Mesodermal cell (in vitro differentiated cells): ENCODE results near the gene ARPC5L. TPM values are rescaled to one million over a fixed set of nuclear protein-coding genes. Genes with fewer than 3 reads are reported as not detected.

Experiments
- H3K27ac ChIP-seq: 2 replicates; pipeline ENCODE4 v1.7.0; 2013; ENCODE audit warnings: mild to moderate bottlenecking, low read depth, low read length, moderate library complexity; ENCODE audit not compliant: severe bottlenecking
- H3K36me3 ChIP-seq: 2 replicates; pipeline ENCODE4 v1.7.1; 2013; ENCODE audit warnings: mild to moderate bottlenecking, low read length, moderate library complexity; ENCODE audit not compliant: control insufficient read depth, insufficient read depth
- H3K4me1 ChIP-seq: one replicate; pipeline ENCODE4 v1.7.1; 2013; ENCODE audit warnings: mild to moderate bottlenecking, low read length; ENCODE audit not compliant: insufficient read depth, control insufficient read depth, poor library complexity, severe bottlenecking
- H3K4me3 ChIP-seq: 2 replicates; pipeline ENCODE4 v1.7.0; 2013; ENCODE audit warnings: low read length, control low read depth, mild to moderate bottlenecking; ENCODE audit not compliant: insufficient read depth, poor library complexity, severe bottlenecking; ENCODE audit errors: extremely low read depth
- H3K9me3 ChIP-seq: 2 replicates; pipeline ENCODE4 v1.7.1; 2013; ENCODE audit warnings: mild to moderate bottlenecking, low read length, moderate library complexity; ENCODE audit not compliant: control insufficient read depth
- WGBS, 2 experiments: methylation state at CpG; one replicate each; pipeline ENCODE4 v1.1.5; 2013; ENCODE audit warnings: missing lambda C conversion rate in 2 of 2; ENCODE audit not compliant: insufficient coverage in 2 of 2; 5-methylcytosine and 5-hydroxymethylcytosine counted together
- polyA plus RNA-seq, 2 experiments: library from polyadenylated mRNA; stranded (reverse); fragments of 50-300 nt; gene quantifications; one replicate each; pipeline ENCODE4 v1.2.3, GENCODE V29; 2013

ARPC5L gene
- 39.4 TPM for polyA plus RNA-seq (2013, experiment 1 of 2)
- polyA plus RNA-seq (2013, experiment 2 of 2), result 36.0 TPM

DNA sequence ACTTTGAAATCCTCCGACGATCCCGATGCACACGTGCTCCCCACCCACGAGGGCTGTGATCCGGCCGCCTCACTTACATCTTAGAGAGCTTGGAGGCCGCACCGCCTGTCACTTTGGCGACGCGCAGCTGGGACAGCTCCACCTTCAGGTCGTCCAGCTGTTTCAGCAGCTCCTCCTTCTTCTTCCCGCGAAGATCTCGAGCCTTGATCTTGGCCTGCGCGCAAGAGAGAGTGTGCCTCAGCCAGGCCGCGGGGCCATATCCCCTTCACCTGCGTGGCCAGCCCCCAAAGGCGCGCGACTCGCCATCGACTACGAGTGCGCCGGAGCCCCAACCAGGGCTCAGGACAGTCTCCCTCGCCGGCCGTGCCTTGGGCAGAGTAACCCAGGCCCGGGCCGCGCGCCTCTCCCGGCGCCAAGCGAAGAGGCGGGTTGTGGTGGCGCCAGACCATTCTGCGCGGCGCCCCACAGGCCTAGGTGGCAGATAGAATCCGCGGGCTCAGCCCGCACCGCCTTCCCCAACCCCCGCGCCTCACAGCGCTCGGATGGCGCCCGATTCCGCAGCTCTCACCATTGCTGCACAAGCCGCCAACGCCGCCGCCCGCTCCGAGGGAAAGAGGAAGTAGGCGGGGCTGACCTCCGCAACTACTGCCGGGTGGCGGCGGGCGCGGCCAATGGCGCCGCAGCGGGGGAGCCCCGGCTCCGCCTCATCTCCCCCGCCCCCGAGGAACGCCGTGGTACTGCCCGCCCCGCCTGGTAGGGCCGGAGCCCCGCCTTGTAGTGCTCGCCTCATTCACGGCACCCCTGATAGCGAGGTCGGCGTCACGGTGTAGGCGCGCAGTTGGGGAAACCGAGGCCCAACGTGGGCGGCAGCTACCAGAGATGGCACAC lies at the start of gene ARPC5L, which contains the start of gene RPL35:
Gene ARPC5L, plus strand, starts transcription at position 789 of the 888 bp plus-strand sequence. CDS start 7,161 bp downstream, outside the sequence.
Gene RPL35, minus strand, starts transcription at position 616 of the 888 bp plus-strand sequence. Its CDS starts 45 bp downstream, at position 571.
- WGBS, 2 experiments, result 0 to 1% methylated on average over 60 to 92 of the region's 92 CpGs
- Histone ChIP-seq H3K4me1 (peaks cover 16% of the 10 kb centered on the region), H3K36me3 (peaks cover 47% of the 10 kb centered on the region), H3K9me3 (no peaks in the 10 kb centered on the region), H3K4me3 (peak within 1 kb of the TSS; percentile 89), H3K27ac (peak within 1 kb of the TSS; percentile 97)

DNA sequence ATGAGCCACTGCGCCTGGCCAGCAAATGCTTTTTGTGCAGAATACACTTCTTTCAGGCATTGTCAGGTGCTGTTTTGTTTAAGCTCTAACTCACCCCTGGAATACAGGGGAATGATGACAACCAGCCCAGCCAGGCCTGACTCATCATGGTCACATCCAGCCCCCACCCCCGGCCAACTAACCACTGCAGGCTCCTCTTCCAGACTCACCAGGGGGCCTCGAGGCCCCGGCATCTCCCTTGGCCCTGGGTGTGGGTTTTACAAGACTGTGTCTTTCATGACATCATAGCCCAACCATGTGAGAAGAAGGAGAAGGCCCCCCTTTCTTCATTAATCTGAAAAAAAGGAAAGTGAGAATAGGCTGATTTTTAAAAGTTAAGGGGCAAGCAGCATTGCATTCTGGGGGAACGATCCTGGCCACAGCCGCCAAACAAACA lies 49.5 kb upstream of the ARPC5L start:
- Histone ChIP-seq H3K27ac (peak overlapping the region; percentile 98), H3K36me3 (no peaks in the 10 kb centered on the region), H3K9me3 (no peaks in the 10 kb centered on the region), H3K4me3 (no peak overlapping the region), H3K4me1 (peaks cover 56% of the 10 kb centered on the region)
- 52 to 82% methylated on average over 1 to 3 of the region's 6 CpGs for WGBS, 2 experiments

DNA sequence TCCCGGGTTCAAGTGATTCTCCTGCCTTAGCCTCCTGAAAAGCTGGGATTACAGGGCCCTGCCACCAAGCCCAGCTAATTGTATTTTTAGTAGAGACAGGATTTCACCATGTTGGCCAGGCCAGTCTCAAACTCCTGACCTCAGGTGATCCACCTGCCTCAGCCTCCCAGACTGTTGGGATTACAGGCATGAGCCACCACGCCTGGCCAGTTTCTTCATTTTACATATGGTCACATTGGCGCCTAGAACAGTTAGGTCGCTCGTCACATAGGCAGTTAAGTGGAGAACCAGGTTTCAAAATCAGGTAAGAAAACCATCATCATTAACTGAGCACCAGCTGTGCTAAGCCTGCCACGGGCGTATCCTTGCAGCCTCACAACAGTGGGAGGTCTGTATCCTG lies 48.9 kb upstream of the ARPC5L start:
- no peaks in the 10 kb centered on the region for H3K9me3 ChIP-seq
- peaks cover 57% of the 10 kb centered on the region for H3K4me1 ChIP-seq
- H3K36me3 ChIP-seq, result no peaks in the 10 kb centered on the region
- no peak overlapping the region for H3K4me3 ChIP-seq
- 84 to 90% methylated on average over 5 to 7 of the region's 7 CpGs for WGBS, 2 experiments
- H3K27ac ChIP-seq, result peak overlapping the region; percentile 98

DNA sequence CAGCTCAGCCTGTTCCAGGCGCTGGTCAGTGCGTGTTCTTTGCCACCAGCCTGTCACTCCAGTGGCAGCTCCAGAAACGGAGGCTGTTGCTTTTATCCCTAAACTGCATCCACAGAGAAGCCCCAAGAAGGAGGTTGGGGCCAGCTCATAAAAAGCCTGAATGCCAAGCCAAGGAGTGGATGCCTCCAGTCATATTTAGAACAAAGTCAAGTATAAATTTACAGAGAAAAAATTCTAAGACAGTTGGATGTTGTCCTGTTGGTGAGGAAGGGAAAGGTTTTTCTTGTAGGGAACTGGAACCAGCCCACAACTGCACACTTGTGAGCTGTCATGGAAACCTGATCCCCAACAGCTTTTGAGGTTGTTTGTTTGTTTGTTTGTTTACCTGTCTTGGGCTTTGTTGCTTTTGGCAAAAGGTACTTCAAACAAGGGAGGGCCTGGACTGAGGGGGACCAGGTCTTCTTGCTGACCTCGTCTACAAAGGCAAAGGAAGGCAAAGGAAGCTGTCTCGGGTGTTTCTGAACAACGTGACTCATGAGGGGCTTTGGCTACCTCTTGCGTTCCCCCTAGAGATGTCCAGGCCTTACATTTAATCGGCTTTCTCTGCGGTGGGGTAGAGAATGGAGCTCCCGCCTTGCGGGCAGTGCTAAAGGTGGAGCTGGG lies 48.3 kb upstream of the ARPC5L start:
- Histone ChIP-seq H3K27ac (peak overlapping the region; percentile 98), H3K36me3 (no peaks in the 10 kb centered on the region), H3K4me1 (peaks cover 57% of the 10 kb centered on the region), H3K9me3 (no peaks in the 10 kb centered on the region), H3K4me3 (no peak overlapping the region)
- WGBS, 2 experiments, result 80 to 86% methylated on average over 10 to 11 of the region's 11 CpGs

DNA sequence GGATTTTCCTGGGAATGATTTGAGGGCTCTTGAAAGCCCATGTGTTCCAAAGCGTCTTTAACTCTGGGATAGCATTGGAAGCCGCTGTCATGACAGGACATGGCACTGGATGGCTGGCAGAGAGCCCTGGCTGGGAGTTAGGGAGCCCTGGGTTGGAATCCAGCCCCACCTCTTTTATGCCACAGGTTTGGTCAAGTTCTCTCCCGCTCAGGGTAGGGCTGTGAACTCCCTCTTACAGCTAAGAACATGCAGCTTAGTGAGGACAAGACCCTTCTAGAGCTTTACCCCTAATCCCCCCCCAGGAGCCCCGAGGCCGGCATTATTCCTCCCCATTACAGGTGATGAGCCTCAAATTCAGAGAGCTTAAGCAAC lies 47.8 kb upstream of the ARPC5L start:
- Histone ChIP-seq H3K27ac (peak overlapping the region; percentile 98), H3K4me3 (no peak overlapping the region), H3K36me3 (no peaks in the 10 kb centered on the region), H3K4me1 (peaks cover 61% of the 10 kb centered on the region), H3K9me3 (no peaks in the 10 kb centered on the region)
- WGBS, 2 experiments, result 100% methylated on average over 2 to 3 of the region's 5 CpGs

DNA sequence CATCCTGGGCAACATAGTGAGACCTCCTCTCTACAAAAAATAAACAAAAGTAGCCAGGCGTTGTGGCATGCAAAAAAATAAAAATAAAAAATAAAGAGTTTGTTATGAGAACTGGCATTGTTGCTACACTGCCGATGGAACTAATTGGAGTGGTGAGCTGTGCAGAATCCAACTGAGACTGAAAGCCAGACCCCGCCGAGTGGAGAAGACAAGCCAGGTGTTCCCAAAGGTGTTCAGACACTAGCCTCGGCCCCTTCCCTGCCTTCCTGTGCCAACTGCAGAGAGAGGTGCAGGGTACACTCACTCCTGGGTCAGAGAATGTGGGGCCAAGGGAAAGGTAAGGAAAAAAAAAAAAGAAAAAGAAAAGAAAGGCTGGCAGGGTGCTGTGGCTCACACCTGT lies 46.3 kb upstream of the ARPC5L start:
- Histone ChIP-seq H3K36me3 (no peaks in the 10 kb centered on the region), H3K4me3 (no peak overlapping the region), H3K27ac (no peak overlapping the region), H3K4me1 (peaks cover 53% of the 10 kb centered on the region), H3K9me3 (no peaks in the 10 kb centered on the region)
- WGBS, 2 experiments, result 85 to 88% methylated on average over 4 of the region's 5 CpGs

DNA sequence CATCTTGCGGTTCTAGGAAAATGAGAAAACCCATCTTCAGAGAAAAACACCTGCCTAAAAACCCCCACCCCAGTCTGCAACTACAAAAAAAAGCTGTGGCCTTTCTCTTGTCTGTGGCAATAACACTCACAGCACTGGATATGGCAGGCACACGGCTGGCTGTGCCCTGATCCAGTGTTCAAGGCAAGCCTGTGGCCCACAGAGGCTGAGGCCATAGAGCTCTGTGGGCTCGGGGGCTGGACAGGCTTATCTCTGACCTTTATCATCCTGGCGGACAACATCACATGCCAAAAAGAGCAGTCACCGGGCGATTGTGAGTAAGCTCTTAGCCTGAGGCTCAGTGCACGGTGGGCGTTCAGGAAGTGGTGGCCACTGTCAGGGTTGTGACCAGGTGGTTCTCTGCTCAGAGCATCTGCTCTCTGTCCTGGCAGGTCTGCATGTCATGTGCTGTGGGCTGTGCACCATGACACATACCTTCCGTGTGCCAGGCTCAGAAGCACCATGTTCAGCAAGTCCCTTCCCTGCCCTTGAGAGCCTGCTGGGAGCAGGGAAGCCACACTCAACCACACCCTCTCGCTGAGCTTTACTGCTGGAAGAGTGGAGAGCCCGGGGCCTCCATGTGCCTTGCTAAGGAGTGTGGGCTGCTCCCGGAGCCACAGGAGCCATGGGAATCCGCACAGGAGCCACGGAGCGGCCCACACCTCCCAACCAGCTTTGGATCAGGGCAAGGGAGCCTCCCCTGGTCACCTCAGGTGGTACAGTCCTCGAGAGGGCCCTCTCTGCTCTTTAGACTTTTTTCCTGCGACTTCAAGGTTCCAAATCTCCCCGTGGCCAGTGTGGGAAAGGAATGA lies 43.3 kb upstream of the ARPC5L start:
- Histone ChIP-seq H3K27ac (peak overlapping the region; percentile 59), H3K4me1 (peaks cover 30% of the 10 kb centered on the region), H3K4me3 (no peak overlapping the region), H3K36me3 (no peaks in the 10 kb centered on the region), H3K9me3 (no peaks in the 10 kb centered on the region)
- 73 to 75% methylated on average over 13 to 15 of the region's 18 CpGs for WGBS, 2 experiments

DNA sequence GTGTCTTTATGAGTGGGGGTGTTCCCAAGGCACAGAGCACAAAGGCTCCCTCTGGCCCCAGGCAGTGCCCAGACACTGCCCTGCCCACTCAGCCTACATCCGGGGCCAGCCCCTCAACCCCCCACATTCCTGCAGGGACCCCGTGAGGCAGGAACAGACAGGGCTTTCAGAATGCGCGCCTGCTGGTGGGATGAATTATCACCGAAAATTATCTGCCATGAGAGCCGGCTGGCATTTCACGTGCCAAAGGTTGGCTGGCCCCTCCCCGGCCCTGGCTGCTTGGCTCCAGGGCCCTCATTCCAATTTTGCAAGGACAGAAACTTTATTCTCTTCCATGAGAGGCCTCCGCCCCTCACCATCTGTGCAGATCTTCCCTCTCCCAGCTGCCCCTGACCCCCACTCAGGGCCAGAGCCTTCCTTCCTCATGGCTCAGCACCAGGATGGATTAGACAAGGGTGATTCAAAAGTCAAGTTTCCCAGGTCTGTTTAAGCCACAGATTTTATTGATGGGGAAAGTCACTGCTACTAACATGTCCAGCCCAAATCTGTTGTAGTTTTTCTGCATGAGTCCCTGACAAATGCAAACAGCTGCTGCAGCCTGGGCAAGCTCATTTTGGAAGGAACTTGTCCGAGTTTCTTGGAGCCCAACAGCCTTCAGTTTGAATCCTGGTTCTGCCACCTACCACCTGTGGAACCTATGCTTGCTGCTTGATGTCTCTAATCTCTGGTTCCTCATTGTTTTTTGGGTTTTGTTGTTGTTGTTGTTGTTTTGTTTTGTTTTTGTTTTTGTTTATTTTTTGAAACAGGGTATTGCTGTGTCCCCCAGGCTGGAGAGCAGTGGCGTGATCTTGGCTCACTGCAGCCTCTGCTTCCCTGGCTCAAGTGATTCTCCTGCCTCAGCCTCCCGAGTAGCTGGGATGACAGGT lies 41.0 kb upstream of the ARPC5L start:
- H3K4me1 ChIP-seq, result peaks cover 21% of the 10 kb centered on the region
- no peaks in the 10 kb centered on the region for H3K36me3 ChIP-seq
- WGBS, 2 experiments, result 85% methylated on average over 11 to 12 of the region's 12 CpGs
- H3K9me3 ChIP-seq, result no peaks in the 10 kb centered on the region
- H3K4me3 ChIP-seq, result no peak overlapping the region
- H3K27ac ChIP-seq, result peak overlapping the region; percentile 2

DNA sequence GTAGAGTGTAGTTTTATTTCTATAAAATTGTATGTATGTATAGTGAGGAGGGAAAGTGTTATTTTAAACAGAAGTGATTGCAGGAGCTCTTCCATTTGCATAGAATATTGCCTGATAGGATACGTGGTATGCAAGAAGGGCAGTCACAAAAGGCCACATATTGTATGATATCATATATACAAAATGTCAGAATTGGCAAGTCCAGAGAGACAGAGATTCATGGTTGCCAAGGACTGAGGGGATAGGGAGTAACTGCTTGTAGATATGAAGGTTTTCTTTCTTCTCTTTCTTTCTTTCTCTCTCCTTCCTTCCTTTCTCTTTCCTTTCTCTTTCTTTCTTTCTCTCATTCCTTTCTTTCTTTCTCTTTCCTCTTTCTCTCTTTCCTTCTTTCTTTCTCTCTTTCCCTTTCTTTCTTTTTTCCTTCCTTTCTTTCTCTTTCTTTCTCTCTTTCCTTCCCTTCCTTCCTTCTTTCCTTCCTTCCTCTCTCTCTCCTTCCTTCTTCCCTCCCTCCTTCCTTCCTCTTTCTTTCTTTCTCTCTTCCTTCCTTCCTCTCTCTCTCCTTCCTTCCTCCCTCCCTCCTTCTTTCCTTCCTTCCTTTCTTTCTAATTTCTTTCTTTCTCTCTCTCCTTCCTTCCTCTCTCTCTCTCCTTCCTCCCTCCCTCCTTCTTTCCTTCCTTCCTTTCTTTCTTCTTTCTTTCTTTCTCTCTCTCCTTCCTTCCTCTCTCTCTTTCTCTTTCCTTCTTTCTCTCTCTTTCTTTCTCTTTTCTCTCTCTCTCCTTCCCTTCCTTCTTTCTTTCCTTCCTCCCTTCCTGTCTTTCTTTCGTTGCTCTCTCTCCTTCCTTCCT lies 33.2 kb upstream of the ARPC5L start:
- Histone ChIP-seq H3K9me3 (no peaks in the 10 kb centered on the region), H3K4me1 (no peaks in the 10 kb centered on the region), H3K27ac (no peak overlapping the region), H3K4me3 (no peak overlapping the region), H3K36me3 (no peaks in the 10 kb centered on the region)
- WGBS, 2 experiments, result 60 to 74% methylated on average over 1 to 2 of the region's 2 CpGs
